DMS 273 (cell line): ENCODE measurements around the gene CLEC20A.

ENCODE experiments used
- DNase-seq: peaks from one replicate; lab custom pipeline; 2025; ENCODE audit not compliant: unreplicated experiment; lab: John Stamatoyannopoulos, UW

Gene CLEC20A

DNA sequence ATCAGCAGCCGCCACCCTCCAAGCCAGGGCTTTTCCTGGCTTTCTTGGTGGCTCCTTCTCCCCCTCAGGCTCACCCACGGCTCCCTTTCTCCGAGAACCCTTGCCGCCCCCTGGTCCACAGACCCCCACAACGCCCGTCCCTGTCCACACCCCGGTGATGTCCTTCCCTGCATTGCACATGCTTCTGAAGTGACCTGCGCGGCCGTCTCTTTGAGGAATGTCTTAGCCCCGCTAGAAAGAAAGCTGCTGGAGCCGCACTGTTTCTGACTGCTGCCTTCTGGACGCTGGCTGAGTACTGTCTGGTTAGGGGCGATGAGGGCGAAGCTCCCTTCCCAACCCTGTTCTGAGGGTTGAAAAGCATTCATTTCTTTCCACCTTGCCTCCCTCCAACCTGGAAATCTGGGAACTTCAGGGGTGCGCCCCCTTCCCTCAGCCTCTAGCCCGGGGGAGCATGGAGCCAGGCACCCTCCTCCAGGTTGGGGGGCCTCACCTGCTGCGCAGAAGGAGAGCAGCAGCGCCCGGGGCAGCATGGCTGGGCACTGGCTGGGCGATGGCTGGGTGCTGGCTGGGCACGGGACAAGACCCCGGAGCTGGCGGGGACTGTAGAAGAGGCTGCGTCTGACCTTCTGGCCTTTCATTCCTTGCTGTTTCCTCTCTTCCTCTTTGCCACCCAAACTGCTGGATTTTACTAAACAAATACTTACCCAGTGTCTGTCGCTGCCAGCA, at the start of gene CLEC20A:
Gene CLEC20A (minus strand): TSS at position 555 of the 726 bp plus-strand sequence. CDS start 25 bp downstream, at position 530.
- DNase-seq = no peak

DNA sequence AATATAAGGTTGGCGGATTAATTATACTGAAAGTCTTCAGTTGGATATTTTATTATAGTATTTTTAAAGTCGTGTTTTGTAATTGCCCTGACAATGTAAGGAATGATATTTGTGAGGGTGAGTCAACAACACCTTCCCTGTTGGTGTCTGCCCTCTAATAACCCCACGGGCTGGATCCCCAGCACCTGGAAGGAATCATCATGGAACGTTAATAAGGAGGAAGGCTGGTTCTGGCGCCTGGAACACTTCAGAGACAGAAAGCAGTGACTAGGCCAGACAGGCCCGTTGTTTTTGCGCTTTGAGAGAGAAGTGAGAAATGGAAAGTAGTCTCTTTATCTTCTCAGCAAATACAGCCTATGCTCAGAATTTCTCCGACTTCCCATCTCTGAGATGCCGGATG, 47.8 kb upstream of the CLEC20A start:
- DNase-seq = no peak

DNA sequence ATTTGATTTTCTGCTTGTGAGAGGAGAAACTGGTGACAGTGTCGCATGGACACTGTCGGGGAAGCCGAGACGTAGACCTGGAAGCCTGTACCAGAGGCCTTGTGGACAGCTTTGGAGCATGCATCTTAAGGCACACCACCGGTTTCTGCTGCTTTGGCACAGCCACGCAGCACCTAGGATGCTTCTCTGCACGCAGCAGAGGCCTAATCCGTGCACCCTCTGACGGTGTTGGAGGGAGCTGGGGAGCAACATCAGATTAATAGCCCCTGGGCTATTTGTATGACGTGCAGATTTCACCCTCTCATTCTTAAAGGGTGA, 46.5 kb upstream of the CLEC20A start:
- no peak for DNase-seq

DNA sequence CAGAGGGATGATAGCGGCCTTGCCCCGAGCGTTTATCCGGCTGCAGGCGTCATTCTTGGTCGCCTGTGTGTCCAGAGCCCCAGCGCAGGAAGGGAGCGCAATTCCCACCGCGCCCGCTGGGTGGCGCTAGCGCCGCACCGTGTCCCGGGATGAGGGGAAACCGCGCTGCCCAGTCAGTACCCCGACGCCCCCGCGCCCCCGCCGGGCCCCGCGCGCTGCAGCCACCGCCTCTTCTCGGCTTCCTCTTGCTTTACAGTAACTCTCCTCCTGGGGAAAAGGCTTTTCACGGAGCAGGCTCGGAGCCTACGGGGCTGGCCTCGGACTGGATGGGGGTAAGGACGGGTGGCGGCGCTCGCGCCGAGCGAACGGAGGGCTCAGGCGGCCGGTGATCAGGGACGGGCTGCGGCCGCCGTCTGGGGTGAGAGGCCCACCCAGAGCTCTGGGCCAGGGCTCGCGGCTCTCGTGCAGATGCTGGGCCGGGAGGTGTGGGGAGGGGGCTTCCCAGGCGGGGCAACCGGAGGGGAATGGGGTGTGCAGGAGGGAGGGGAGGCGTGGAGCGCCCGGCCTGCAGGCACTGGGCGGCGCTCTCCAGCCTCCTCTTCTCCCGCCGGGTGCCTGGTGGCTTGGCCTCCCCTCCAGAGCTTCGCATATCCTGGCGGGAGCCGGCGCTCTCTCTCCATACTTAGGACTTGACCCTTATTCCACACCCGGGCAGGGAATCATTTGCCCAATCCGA, 46.0 kb upstream of the CLEC20A start:
- peak; percentile 93 for DNase-seq

DNA sequence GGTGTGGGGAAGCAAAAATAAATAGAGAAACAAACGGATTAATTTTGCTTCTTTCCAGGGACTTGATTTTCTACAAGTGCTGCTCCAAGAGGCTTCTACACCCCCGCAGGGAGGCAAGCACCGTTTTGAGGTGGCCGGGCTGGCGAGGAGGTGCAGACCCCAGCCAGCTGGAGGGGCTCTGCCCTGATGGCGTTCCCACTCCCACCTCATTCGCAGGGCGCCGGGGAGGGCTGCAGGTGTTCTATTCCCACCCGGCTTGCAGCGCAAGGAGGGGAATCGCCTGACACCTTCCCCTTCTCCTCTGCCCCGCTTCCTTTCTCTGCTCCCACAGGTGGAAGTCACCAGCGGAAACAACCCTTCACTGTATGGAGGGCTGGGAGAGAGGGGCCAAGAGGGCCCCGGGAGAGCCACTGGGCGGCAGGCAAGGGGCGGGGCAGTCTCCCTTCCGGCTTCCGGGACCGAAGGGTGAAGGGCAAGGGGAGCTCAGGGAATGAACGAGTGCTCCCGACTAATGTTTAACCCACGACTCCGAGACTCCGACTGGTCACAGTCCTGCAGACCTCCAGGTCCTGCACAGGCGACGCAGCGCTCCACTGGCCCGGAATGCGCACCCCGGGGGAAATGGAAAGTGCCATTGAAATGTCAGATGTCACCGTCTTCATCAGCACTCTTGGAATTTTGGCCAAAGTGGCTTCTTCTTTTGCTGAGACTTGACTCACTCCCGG, 45.2 kb upstream of the CLEC20A start:
- peak; percentile 63 for DNase-seq

DNA sequence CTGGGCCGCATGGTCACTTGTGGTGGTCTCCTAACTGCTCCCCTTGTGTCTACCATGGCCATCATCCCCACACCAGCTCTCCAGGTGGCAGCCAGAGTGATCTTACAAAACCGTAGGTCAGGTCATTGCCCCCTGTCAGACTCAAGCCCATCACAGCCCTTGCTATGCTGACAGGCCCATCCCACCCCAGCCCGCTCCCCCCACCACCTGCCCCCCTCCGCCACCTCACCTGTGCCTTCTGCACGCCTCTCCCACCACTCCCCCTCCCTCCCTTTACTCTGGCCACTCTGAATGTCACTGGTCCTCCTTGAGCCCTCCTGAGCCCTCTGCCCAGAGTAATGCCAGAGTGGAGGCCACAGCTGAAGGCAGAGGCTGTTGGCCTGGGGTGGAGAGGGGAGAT, 44.6 kb upstream of the CLEC20A start:
- no peak for DNase-seq

DNA sequence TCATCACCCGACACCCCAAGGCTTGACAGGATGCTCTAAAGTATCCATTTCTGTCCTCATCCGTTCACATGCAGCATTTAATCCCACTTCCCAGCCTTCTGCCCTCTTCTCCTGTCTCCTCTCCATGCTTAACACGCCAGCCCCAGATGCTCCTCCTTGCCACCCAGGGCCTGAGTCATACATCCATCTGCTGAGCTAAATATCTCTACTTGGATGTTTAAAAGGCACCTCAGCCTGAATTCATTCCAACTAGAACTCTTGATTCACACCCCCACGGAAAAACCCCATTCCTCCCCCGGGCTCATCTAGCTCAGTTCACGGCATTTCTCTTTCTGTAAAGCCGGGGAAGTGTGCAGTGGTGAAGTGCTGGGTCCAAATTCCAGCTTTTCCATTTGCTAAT, 43.9 kb upstream of the CLEC20A start:
- peak; percentile 92 for DNase-seq

DNA sequence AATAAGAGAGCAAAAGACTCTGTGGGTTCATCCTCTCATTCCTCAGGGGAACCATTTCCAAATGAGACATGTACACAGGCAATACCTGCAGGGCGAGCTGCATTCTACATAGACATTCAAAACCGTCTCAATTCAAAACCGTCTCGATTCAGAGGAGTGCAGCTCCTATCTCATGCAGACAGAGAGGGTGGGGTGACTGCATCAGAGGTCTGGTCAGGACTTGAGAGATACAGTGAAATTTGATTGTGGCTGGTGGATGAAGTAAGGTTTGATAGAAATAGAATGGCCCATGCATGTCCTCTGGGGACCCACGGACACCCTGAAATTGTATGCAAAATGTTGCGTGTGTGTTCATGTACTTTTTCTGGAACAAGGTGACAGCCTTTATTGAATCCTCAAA, 43.4 kb upstream of the CLEC20A start:
- no peak for DNase-seq

DNA sequence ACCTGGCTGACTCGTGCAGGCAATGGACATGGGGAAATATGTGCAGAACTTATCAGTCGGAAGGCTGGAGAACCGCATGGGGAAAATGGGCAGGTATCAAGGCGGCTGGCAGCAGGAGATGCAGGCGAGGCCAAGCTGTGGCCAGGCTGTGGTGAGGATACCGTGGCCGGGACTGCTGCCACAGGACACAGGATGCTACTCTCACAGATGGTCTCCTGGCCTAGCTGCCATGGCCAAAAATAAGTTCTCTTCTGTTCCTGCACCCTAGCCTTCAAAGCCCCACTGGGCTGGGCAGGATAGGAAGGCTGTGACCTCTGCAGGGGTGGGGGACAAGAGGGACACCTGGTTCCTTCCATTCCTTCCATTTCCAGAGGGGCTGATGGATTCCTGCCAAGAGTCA, 42.5 kb upstream of the CLEC20A start:
- DNase-seq = no peak

DNA sequence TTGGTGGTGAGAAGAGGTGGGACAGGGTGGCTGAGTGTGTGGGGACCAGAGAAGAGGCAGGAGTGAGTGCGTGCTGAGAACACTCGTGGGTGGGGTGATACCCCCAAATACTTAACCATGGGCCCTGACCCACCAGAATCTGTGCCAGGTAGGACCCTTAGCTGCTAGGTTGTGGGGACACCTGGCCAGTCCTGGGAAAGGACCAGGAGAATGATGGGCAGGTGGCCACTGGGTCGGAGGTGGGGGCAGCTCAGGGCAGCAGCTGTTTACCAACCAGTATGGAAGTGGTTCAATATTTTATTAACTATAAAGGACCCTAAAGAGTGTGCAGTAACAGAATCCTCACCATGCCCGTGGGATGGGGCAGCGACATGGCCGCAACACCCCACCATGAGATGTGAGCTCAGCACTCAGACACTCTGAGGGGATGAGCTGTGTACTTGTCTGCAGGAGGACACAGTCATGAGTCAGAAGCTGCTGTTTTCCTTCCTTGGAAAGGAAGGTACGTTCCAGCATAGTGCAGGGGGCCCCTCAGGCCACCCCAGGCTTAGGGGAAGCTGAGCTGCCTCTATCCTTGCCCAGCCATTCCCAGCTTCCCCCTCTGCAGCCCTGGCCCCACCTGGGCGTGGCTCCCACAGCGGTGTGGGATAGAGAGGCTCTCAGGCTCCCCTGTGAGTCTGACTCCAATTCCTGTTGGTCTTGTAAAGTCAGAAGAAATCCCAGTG, 41.6 kb upstream of the CLEC20A start:
- DNase-seq = no peak

DNA sequence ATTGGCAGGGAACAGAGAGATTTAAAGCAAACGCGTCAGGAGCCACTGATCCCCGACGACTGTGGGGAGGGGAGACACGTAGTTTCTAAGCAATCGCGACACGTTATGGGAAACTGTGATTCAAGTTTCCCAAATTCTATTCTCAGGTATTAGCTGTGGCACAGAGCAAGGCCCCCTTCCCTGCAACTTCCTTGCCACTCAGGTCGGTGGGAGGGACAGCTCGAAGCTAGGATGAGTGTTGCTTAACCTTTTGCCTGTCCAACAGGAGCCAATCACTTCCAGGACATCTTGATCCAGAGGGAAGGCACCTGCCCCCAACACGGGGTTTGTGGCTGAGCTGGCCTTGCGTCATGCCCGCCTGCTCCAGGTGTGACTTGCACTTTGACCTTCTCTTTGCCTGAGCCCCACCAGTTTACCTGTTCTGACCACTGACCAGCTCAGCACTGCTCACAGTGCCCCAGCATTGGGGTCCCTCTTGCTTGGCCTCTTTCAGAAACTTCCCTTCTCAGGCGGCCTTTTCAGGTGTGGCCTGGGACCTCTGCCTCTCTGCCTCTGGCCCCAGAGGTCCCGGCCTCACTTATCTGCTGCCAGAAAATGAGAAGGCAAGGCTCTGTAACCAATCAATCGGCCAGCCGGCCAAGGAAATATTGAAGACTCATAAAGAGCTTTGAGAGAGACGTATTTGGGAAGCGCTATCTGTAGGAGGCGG, 40.8 kb upstream of the CLEC20A start:
- no peak for DNase-seq

DNA sequence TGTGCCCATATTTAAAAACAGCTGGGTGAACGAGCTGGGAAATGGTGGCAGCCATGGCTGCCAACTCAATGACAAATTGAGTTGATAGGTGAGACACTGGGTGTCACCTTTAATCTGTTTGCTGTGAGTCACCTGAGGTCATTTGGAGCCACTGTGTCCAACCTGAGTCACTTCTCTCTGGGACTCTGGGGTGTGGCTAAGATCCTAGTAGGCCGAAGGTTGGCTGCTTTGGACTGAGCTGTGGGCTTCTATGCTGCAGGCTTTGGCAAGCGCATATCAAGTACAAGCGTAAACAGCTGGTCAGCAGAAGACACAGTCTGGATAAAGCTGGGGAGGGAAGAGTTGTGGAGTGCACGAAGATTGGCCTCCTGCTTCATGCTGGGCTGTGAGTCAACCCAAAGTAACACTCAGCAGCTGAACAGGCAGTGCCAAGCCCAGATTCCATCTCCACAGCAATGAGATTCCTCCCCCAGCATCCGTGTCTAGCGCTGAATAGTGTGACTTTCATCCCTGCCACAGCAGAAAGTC, 40.1 kb upstream of the CLEC20A start:
- peak; percentile 41 for DNase-seq

DNA sequence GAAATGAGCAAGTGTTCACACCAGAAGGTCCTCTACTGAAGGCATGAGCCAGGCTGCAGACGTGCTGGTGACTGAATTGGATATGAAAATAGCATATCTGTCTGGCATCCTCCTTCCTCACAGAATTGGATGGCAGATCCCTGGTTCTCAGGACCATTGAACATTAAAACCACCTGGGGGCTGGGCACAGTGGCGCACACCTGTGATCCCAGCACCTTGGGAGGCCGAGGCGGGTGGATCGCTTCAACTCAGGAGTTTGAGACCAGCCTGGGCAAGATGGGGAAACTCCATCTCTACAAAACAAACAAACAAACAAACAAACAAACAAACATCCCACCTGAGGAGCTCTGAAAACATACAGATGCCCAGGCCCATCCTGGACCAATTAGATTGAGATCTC, 39.6 kb upstream of the CLEC20A start:
- no peak for DNase-seq

DNA sequence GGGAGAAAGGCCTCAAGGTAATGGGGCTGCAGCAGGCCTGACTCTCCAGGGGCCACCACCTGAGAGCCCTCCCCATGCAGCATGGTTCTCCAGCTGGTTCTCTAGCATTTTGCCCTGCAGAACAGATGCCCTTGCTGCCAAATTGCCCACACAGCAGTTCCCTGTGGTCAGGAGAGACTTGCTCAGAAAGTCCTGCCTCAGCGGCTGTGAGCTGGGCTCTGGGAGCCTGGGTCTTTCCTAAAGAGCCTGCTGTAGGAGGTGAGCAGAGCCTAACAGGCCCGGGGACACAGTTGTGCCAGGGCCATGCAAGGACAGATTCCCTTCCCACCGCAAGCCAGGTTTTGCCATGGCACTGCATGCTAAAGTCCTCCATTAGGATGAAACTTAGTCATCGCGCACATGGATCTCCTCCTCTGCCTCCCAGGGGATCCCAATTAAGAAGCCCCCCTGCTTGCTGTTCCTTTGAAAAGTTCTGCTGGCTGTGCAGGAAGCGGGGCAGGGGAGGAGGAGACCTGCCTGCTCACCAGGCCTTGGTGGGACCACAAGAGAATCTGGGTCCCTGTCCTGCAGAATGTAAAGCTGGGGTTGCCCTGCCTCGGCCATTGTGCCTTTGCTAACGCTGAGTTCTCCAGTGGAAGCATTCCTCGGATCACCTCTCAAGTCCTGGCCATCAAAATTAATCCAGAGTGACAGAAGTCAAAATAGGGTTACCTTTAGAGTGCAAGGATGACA, 37.5 kb upstream of the CLEC20A start:
- DNase-seq = peak; percentile 20

DNA sequence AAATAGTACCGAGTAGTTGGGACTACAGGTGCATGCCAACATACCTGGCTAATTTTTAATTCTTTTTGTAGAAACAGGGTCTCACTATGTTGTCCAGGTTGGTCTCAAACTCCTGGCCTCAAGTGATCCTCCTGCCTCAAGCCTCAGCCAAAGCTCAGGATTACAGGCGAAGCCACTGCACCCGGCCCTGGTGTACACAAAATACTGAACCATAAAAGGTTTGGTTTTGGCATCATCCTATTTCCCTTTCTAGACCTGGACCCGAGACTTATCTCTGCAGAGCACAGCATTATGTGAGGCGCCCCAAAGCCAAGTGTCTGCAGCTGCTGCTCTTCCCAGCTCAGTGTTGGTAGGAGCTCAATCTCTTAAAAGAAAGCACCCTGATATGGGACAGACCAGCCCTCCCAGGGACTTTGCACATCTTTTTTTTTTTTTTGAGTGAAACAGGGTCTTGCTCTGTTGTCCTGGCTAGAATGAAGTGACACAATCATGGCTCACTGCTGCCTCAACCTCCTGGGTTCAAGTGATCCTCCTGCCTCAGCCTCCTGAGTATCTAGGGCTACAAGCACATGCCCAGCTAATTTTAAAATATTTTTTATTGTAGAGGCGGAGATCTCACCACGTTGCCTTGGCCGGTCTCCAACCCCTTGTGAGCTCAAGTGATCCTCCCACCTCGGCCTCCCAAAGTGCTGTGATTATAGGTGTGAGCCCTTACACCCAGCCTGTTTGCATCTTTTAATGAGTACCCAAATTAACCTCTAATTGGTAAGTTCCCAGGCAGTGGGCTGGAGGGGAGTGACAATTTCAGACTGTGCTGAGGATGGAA, 36.6 kb upstream of the CLEC20A start:
- no peak for DNase-seq

DNA sequence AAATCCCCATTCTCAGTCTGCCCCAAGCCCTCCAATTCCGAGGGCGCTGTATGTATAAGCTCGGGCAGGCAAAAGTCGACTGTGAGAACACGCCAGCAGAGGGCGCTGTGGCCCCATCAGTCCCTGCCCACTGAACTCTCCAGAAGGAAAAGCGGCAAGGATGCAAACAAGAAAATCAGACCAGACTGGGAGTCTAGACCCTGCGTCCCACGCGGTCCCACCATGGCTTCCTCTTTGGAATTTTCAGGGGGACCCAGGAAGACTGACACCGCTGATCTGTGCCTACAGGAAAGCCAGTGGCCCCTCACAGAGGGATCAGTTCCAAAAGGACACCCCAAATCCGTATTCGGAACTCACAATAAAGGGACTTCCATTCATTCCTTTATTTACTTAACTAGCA, 35.6 kb upstream of the CLEC20A start:
- peak; percentile 92 for DNase-seq

DNA sequence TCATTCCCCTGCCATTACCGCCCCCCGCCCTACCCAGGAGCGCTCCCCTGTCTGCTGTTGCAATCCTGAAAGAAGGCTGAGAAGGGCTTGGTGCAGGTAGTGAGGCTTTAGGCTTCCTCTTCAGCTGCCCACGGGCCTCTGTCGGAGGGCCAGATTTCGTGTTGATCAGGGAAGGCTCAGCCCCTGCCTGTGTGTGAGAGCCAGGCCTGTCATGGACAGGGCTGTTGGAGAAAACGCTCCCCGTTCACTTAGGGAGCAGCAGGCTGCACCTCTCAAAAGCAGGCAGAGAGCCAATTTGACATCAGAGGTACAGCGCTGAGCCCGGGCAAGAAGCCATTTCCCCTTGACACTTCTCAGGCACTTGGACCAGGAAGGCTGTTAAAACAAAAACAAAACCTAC, 35.1 kb upstream of the CLEC20A start:
- peak; percentile 73 for DNase-seq

DNA sequence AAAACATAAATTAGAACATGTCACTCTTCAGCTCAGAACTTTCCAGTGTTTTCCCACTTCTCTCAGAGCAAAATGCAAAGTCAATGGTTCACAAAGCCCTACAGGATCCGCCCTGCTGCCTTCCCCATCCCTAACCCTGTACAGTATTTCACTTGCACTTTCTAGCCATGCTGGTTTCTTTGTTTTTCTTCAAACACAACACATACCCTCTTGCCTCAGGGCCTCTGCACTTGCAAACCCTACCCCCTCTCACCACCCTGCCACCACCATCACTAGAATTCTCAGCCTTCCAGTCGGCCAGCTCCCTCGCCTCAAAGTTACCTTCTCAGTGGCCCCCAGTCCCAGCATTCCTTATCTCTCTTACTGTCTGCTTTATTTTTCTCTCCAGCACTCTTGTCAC, 33.7 kb upstream of the CLEC20A start:
- DNase-seq = no peak

DNA sequence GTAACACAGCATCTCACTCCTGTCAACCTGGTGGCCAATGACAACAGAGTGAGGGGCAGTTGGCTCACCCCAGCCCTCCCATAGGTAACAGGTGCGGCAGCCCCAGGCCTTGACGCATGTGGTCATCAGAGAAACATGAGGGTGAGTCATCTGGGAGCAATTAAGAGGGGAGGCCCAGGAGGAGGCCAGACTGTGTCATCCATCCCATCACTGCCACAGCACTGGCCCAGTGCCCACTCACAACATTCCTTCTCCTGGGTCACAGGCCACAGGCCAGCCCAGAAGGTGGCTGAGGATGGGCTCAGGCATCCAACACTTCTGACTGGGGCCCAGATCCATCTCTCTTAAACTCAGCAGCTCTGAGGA, 33.3 kb upstream of the CLEC20A start:
- peak; percentile 25 for DNase-seq
